GM23248 (cell line): ENCODE results near the gene METTL21C. TPM values are rescaled to one million over a fixed set of nuclear protein-coding genes. Genes with fewer than 3 reads are reported as not detected.

Experiments
- DNase-seq: peaks from one replicate; pipeline ENCODE4 v3.0.0-alpha.2; 2015
- H2AFZ ChIP-seq: fragments of 200-600 bp; sonication (generic); 2 replicates; pipeline ENCODE4 v1.6.1; 2016; ENCODE audit warnings: antibody characterized with exemption
- H3F3A ChIP-seq: fragments of 200-600 bp; sonication (generic); 2 replicates; pipeline ENCODE4 v1.6.1; 2016; ENCODE audit warnings: mild to moderate bottlenecking, antibody characterized with exemption, mixed run types; ENCODE audit not compliant: insufficient read depth
- H3K27ac ChIP-seq: fragments of 200-600 bp; sonication (generic); 2 replicates; pipeline ENCODE4 v1.5.1; 2016; ENCODE audit warnings: mild to moderate bottlenecking
- H3K27me3 ChIP-seq: fragments of 200-600 bp; sonication (generic); replicated peaks from 2 replicates; pipeline ENCODE4 v1.6.1; 2016; ENCODE audit warnings: mild to moderate bottlenecking; ENCODE audit not compliant: insufficient read depth
- H3K36me3 ChIP-seq: fragments of 200-600 bp; sonication (generic); 2 replicates; pipeline ENCODE4 v1.6.1; 2016; ENCODE audit warnings: low read depth, mild to moderate bottlenecking
- H3K4me1 ChIP-seq: fragments of 200-600 bp; sonication (generic); 2 replicates; pipeline ENCODE4 v1.6.1; 2016; ENCODE audit warnings: mild to moderate bottlenecking; ENCODE audit not compliant: insufficient read depth
- H3K4me2 ChIP-seq: fragments of 200-600 bp; sonication (generic); one replicate; pipeline ENCODE4 v1.6.1; 2016; ENCODE audit warnings: mild to moderate bottlenecking; ENCODE audit not compliant: unreplicated experiment
- H3K4me3 ChIP-seq: fragments of 200-600 bp; sonication (generic); 2 replicates; pipeline ENCODE4 v1.5.1; 2016; ENCODE audit warnings: mild to moderate bottlenecking
- H3K79me2 ChIP-seq: fragments of 200-600 bp; sonication (generic); 2 replicates; pipeline ENCODE4 v1.6.1; 2016; ENCODE audit warnings: mild to moderate bottlenecking; ENCODE audit not compliant: insufficient read depth
- H3K9ac ChIP-seq: fragments of 200-600 bp; sonication (generic); 2 replicates; pipeline ENCODE4 v1.6.1; 2016; ENCODE audit warnings: mild to moderate bottlenecking
- H3K9me2 ChIP-seq: fragments of 200-600 bp; sonication (generic); 2 replicates; pipeline ENCODE4 v1.6.1; 2016; ENCODE audit warnings: mixed run types, mild to moderate bottlenecking, moderate library complexity; ENCODE audit not compliant: insufficient read depth
- H3K9me3 ChIP-seq: fragments of 200-600 bp; sonication (generic); one replicate; pipeline ENCODE4 v1.6.1; 2017; ENCODE audit warnings: low read depth
- H4K20me1 ChIP-seq: fragments of 200-600 bp; sonication (generic); 2 replicates; pipeline ENCODE4 v1.6.0; 2016; ENCODE audit not compliant: insufficient read depth
- EZH2 ChIP-seq: fragments of 200-600 bp; sonication (generic); IDR thresholded peaks from 2 replicates; pipeline ENCODE4 v1.6.1; 2018; ENCODE audit warnings: antibody characterized with exemption, mild to moderate bottlenecking; ENCODE audit not compliant: insufficient read depth, poor library complexity, severe bottlenecking
- EZH2phosphoT487 ChIP-seq: fragments of 200-600 bp; sonication (generic); IDR thresholded peaks from 2 replicates; pipeline ENCODE4 v1.6.1; 2018; ENCODE audit warnings: antibody characterized with exemption, moderate library complexity, mild to moderate bottlenecking, low read depth; ENCODE audit not compliant: insufficient read depth
- WGBS, 2 experiments: methylation state at CpG; one replicate each; pipeline ENCODE4 v1.1.6; 2015 to 2017; ENCODE audit warnings: low lambda C conversion rate in 2 of 2, low coverage in 1 of 2; ENCODE audit errors: missing lambda C conversion rate in 2 of 2; 5-methylcytosine and 5-hydroxymethylcytosine counted together
- in situ Hi-C: fragments of 300-500 bp; cut with MboI; formaldehyde crosslinking; loops from 2 replicates; pipeline ENCODE4 v1.15.0; 2020
- polyA plus RNA-seq: library from polyadenylated mRNA; unstranded; fragments of >200 nt; fragmentation: Nextera tagmentation; extraction: Ambion mirVana; gene quantifications from 2 replicates; pipeline ENCODE4 v1.2.1, GENCODE V29; 2016
- total RNA-seq: library from RNA; depleted of rRNA; stranded (reverse); fragments of >200 nt; shearing (Covaris generic); gene quantifications from 2 replicates; pipeline ENCODE4 v1.2.3, GENCODE V29; 2014; rRNA removed

The METTL21C gene
- total and polyA plus RNA-seq, 2 experiments from 2014 or later: not detected

DNA sequence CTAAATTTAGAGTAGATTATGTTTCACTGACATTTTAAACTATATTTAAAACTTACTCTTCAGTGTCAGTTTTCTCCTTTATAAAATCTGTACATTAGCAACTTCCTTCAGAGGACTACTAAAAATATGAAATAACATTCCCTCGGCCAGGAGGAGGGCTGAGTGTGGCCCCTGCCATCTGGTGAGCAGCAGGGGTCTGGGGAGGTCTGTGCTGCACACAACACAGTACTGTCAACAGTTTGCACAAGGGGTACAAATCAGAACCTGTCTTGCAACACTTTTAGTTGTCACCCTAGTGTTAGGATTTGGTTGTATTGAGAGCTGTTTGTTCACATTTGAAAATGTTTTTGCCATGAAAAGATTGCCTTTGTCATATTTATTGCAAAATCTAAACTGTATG, 49.1 kb downstream of the METTL21C start:
- in situ Hi-C loops: no loop called here
- no peak overlapping the region for H3K27ac ChIP-seq
- no peaks in the 10 kb centered on the region for H3K9me2 ChIP-seq
- H3F3A ChIP-seq: no peaks in the 10 kb centered on the region; the same call in 1 of the 2 replicates
- peaks cover 55% of the 10 kb centered on the region for H3K36me3 ChIP-seq
- no peaks in the 10 kb centered on the region for H3K4me1 ChIP-seq
- WGBS, 2 experiments: 52 to 55% methylated on average over 1 of the region's 1 CpG
- H3K4me3 ChIP-seq: no peak overlapping the region
- no peaks in the 10 kb centered on the region for H3K27me3 ChIP-seq
- DNase-seq: no peak
- H3K4me2 ChIP-seq: no peak overlapping the region
- H4K20me1 ChIP-seq: no peaks in the 10 kb centered on the region
- no peak overlapping the region for H2AFZ ChIP-seq
- H3K79me2 ChIP-seq: no peaks in the 10 kb centered on the region
- no peak overlapping the region for H3K9ac ChIP-seq
- H3K9me3 ChIP-seq: no peaks in the 10 kb centered on the region
- TF ChIP-seq EZH2phosphoT487 (no peak), EZH2 (no peak)

GRCh38 chr13:102643656-102644055, 51.2 kb downstream of the METTL21C start:
- no peaks in the 10 kb centered on the region for H3K9me2 ChIP-seq
- no peaks in the 10 kb centered on the region for H4K20me1 ChIP-seq
- TF ChIP-seq EZH2: no peak
- peaks cover 50% of the 10 kb centered on the region for H3K36me3 ChIP-seq
- no peaks in the 10 kb centered on the region for H3K4me1 ChIP-seq
- no peaks in the 10 kb centered on the region for H3K9me3 ChIP-seq
- in situ Hi-C loops: no loop called here
- H3F3A ChIP-seq: no peaks in the 10 kb centered on the region; the same call in 1 of the 2 replicates
- H3K4me2 ChIP-seq: no peak overlapping the region
- no peak overlapping the region for H3K27ac ChIP-seq
- WGBS, 2 experiments: 100% methylated on average over 1 of the region's 1 CpG
- no peaks in the 10 kb centered on the region for H3K27me3 ChIP-seq
- no peak overlapping the region for H2AFZ ChIP-seq
- no peak overlapping the region for H3K4me3 ChIP-seq
- no peak for DNase-seq
- no peak overlapping the region for H3K9ac ChIP-seq
- H3K79me2 ChIP-seq: no peaks in the 10 kb centered on the region

DNA sequence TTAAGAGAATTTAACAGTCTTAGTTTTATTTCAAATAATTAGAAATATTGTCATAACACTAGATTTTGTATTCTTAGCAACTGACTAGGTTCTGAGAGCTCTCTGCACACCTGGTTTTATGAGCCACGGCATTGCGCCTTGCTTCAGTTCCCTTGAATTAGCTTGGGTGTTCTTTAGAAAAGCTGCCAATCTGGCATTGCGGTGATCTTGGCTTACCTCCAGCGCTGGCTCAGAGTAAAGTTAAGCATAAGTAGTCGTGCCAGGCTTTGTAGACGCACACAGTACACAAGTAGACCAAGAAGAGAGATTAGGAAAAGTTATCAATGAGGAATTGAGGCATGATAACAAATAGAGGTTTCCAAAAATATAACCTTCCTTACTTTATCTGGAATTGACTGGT, 52.4 kb downstream of the METTL21C start:
- no peak overlapping the region for H2AFZ ChIP-seq
- H3K36me3 ChIP-seq: peaks cover 49% of the 10 kb centered on the region
- H3K4me3 ChIP-seq: no peak overlapping the region
- in situ Hi-C loops: no loop called here
- no peaks in the 10 kb centered on the region for H4K20me1 ChIP-seq
- 74 to 77% methylated on average over 6 of the region's 6 CpGs for WGBS, 2 experiments
- no peaks in the 10 kb centered on the region for H3K79me2 ChIP-seq
- H3K4me2 ChIP-seq: no peak overlapping the region
- H3K4me1 ChIP-seq: no peaks in the 10 kb centered on the region
- TF ChIP-seq EZH2 (no peak), EZH2phosphoT487 (no peak)
- H3K27ac ChIP-seq: no peak overlapping the region
- H3K27me3 ChIP-seq: no peaks in the 10 kb centered on the region
- no peaks in the 10 kb centered on the region for H3K9me2 ChIP-seq
- no peak overlapping the region for H3K9ac ChIP-seq
- no peaks in the 10 kb centered on the region; the same call in 1 of the 2 replicates for H3F3A ChIP-seq
- DNase-seq: no peak
- no peaks in the 10 kb centered on the region for H3K9me3 ChIP-seq

- H4K20me1 ChIP-seq: no peaks in the 10 kb centered on the region
- no peak overlapping the region for H3K9ac ChIP-seq
- H3K27me3 ChIP-seq: no peaks in the 10 kb centered on the region
- H3K36me3 ChIP-seq: peaks cover 47% of the 10 kb centered on the region
- H3K27ac ChIP-seq: no peak overlapping the region
- 71 to 72% methylated on average over 4 of the region's 4 CpGs for WGBS, 2 experiments
- TF ChIP-seq EZH2phosphoT487 (no peak), EZH2 (no peak)
- DNase-seq: no peak
- H3K9me2 ChIP-seq: no peaks in the 10 kb centered on the region
- no peaks in the 10 kb centered on the region for H3K79me2 ChIP-seq
- H2AFZ ChIP-seq: no peak overlapping the region
- in situ Hi-C loops: no loop called here
- no peaks in the 10 kb centered on the region for H3K4me1 ChIP-seq
- no peaks in the 10 kb centered on the region for H3F3A ChIP-seq
- H3K4me2 ChIP-seq: no peak overlapping the region
- H3K4me3 ChIP-seq: no peak overlapping the region
- H3K9me3 ChIP-seq: no peaks in the 10 kb centered on the region
Observed at GRCh38 chr13:102642029-102642428, 52.8 kb downstream of the METTL21C start.

GRCh38 chr13:102638741-102639140, 56.1 kb downstream of the METTL21C start:
- no peak overlapping the region for H3K9ac ChIP-seq
- H3K4me3 ChIP-seq: no peak overlapping the region
- no peaks in the 10 kb centered on the region for H3K4me1 ChIP-seq
- H3K27me3 ChIP-seq: no peaks in the 10 kb centered on the region
- no peak overlapping the region for H2AFZ ChIP-seq
- in situ Hi-C loops: no loop called here
- 91 to 94% methylated on average over 3 of the region's 3 CpGs for WGBS, 2 experiments
- no peaks in the 10 kb centered on the region for H3F3A ChIP-seq
- TF ChIP-seq EZH2phosphoT487 (no peak), EZH2 (no peak)
- H3K27ac ChIP-seq: no peak overlapping the region
- no peak for DNase-seq
- peaks cover 54% of the 10 kb centered on the region for H3K36me3 ChIP-seq
- no peaks in the 10 kb centered on the region for H3K79me2 ChIP-seq
- H3K9me2 ChIP-seq: no peaks in the 10 kb centered on the region
- H3K9me3 ChIP-seq: no peaks in the 10 kb centered on the region
- H4K20me1 ChIP-seq: no peaks in the 10 kb centered on the region
- no peak overlapping the region for H3K4me2 ChIP-seq

Other genes with a start within 250 kb of the METTL21C start
- gene TPP2, start 98.1 kb downstream of the METTL21C start, total RNA-seq: 41.3 and 50.6 TPM in 2 replicates
- 22.5 and 24.3 TPM in 2 replicates for gene TPP2, start 98.1 kb downstream of the METTL21C start, polyA plus RNA-seq
- gene TEX30, start 78.7 kb upstream of the METTL21C start, total RNA-seq: 21.1 and 22.4 TPM in 2 replicates
- 37.6 and 38.0 TPM in 2 replicates for gene TEX30, start 78.7 kb upstream of the METTL21C start, polyA plus RNA-seq
- gene POGLUT2, start 103.9 kb upstream of the METTL21C start, total RNA-seq: 26.0 and 26.7 TPM in 2 replicates
- gene POGLUT2, start 103.9 kb upstream of the METTL21C start, polyA plus RNA-seq: 26.4 and 27.7 TPM in 2 replicates
- gene BIVM, start 104.1 kb upstream of the METTL21C start, total RNA-seq: 24.1 and 35.7 TPM in 2 replicates
- gene BIVM, start 104.1 kb upstream of the METTL21C start, polyA plus RNA-seq: 22.9 and 25.8 TPM in 2 replicates
- gene ERCC5, start 151.0 kb upstream of the METTL21C start, total RNA-seq: 78.5 and 103 TPM in 2 replicates
- 44.6 and 49.2 TPM in 2 replicates for gene ERCC5, start 151.0 kb upstream of the METTL21C start, polyA plus RNA-seq